Adrenal gland (tissue), 5 donors: ENCODE results near the gene TFF2.

Experiments used
- POLR2A ChIP-seq, 2 donors: fragments of 450-650 bp; IDR thresholded peaks; one replicate each; pipeline ENCODE4 v1.6.1; 2017; ENCODE audit warnings: antibody characterized with exemption in 2 of 2, mild to moderate bottlenecking in 2 of 2, moderate library complexity in 1 of 2
- TF ChIP-seq, protein P1 (sequence below), 6 experiments: fragments of 450-650 bp in 4 of 6; fragments of 200-600 bp in 2 of 6; sonication (generic) in 1 of 6; IDR thresholded peaks; 1 replicate in 5 of 6; 2 replicates in 1 of 6; pipeline versions ENCODE4 v1.5.1 to v1.8.0; 2016 to 2021; ENCODE audit warnings: antibody characterized with exemption in 6 of 6, mild to moderate bottlenecking in 2 of 6, moderate library complexity in 1 of 6
- donor health status: DM: no; HTN: no; CAD: no.

DNA sequence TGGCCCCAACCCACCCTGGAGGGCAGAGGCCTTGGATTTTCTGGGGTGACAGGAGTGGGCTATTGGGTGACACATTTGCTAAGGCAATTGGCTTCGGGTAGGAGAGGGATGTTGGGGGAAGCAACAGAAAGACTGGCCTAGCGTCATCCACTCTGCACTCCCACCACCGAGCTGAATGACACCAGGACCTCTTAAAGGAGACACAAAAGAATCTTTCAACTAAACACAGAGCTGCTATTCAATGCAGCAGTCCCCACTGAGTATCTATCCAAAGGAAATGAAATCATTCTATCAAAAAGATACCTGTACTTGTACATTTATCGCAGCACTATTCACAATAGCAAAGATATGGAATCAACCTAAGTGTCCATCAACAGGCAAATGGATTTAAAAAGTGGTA lies 6.2 kb downstream of the TFF2 start:
- TF ChIP-seq, protein P1, sequence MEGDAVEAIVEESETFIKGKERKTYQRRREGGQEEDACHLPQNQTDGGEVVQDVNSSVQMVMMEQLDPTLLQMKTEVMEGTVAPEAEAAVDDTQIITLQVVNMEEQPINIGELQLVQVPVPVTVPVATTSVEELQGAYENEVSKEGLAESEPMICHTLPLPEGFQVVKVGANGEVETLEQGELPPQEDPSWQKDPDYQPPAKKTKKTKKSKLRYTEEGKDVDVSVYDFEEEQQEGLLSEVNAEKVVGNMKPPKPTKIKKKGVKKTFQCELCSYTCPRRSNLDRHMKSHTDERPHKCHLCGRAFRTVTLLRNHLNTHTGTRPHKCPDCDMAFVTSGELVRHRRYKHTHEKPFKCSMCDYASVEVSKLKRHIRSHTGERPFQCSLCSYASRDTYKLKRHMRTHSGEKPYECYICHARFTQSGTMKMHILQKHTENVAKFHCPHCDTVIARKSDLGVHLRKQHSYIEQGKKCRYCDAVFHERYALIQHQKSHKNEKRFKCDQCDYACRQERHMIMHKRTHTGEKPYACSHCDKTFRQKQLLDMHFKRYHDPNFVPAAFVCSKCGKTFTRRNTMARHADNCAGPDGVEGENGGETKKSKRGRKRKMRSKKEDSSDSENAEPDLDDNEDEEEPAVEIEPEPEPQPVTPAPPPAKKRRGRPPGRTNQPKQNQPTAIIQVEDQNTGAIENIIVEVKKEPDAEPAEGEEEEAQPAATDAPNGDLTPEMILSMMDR (IDR thresholded peaks at IDR 0.05): no peak
- no peak for TF ChIP-seq POLR2A (IDR thresholded peaks at IDR 0.05)
